ENCODE data around the gene EEF1A1.
"Not testable (repeated sequence)": the region's sequence is repeated elsewhere in the genome, so short reads cannot be mapped to it uniquely, and the experiment has no call there.

EEF1A1 gene

DNA sequence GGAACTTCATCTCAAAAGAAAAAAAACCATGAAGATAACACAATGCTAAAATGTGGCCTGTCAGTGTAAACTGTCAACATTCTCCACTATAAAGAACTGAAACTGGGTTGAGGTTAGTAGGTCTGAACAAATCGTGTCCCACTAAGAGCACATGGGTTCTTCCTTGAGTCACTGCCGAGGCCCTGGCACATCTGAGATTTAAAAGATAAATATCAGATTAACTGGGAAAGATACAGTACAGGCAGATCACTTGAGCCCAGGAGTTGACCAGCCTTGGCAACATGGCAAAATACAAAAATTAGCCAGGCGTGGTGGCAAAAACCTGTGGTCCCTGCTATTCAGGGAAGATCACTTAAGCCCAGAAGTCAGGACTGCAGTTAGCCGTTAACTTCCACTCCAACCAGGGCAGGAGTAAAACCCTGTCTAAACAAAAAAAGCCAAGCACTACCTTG lies 5.6 kb downstream of the EEF1A1 start:
- Histone ChIP-seq H3K36me3 (ENCODE audit: insufficient read depth, low read length) (peaks cover 54% of the 10 kb centered on the region), H3K27ac (ENCODE audit: low read depth, low read length) (peak overlapping the region; percentile 78; the same call in 1 of the 2 replicates), H3K9me3 (ENCODE audit: insufficient read depth, low read depth, low read length) (no peaks in the 10 kb centered on the region), H3K4me1 (ENCODE audit: insufficient read depth, low read length) (no peaks in the 10 kb centered on the region), H3K9ac (ENCODE audit: low read depth, low read length) (no peak overlapping the region), H3K4me3 (ENCODE audit: low read length) (no peak overlapping the region), H3K27me3 (ENCODE audit: insufficient read depth, low read length) (no peaks in the 10 kb centered on the region)
- 69% methylated on average over 4 of the region's 4 CpGs for WGBS

DNA sequence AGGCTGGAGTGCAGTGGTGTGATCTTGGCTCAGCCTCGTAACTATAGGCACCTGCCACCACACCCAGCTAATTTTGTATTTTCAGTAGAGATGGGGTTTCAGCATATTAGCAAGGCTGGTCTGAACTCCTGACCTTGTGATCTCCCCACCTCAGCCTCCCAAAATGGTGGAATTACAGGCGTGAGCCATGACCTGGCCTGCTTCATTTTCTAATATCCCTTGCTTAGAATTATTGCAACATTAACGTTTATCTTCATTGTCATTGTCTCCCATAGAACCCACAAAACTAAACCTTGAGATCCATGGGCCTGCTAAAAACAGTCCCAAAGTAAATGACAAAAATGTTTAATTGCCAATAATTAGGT lies 6.1 kb downstream of the EEF1A1 start:
- H3K4me3 ChIP-seq (ENCODE audit: low read length): no peak overlapping the region
- no peak overlapping the region for H3K9ac ChIP-seq (ENCODE audit: low read depth, low read length)
- H3K27ac ChIP-seq (ENCODE audit: low read depth, low read length): peak overlapping the region; percentile 78; the same call in 1 of the 2 replicates
- no peaks in the 10 kb centered on the region for H3K9me3 ChIP-seq (ENCODE audit: insufficient read depth, low read depth, low read length)
- H3K27me3 ChIP-seq (ENCODE audit: insufficient read depth, low read length): no peaks in the 10 kb centered on the region
- 56% methylated on average over 2 of the region's 3 CpGs for WGBS
- H3K36me3 ChIP-seq (ENCODE audit: insufficient read depth, low read length): peaks cover 49% of the 10 kb centered on the region
- H3K4me1 ChIP-seq (ENCODE audit: insufficient read depth, low read length): no peaks in the 10 kb centered on the region

DNA sequence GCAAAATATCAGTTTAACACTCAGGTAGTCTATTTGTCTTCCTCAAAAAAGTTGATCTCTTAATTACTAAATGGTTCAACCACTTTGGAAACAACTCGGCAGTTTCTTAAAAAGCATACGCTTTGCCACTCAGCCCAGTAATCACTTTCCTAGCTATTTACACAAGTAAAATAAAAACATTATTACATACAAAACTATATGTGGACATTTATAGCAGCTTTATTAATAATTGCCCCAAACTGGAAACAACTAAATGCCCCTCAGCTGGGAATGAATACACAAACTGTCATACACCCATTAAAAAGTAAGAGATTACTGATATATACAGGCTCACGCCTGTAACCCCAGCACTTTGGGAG lies 7.4 kb downstream of the EEF1A1 start:
- Histone ChIP-seq H3K9ac (ENCODE audit: low read depth, low read length) (no peak overlapping the region), H3K27me3 (ENCODE audit: insufficient read depth, low read length) (no peaks in the 10 kb centered on the region), H3K27ac (ENCODE audit: low read depth, low read length) (no peak overlapping the region), H3K4me1 (ENCODE audit: insufficient read depth, low read length) (no peaks in the 10 kb centered on the region), H3K9me3 (ENCODE audit: insufficient read depth, low read depth, low read length) (no peaks in the 10 kb centered on the region), H3K4me3 (ENCODE audit: low read length) (no peak overlapping the region), H3K36me3 (ENCODE audit: insufficient read depth, low read length) (peaks cover 36% of the 10 kb centered on the region)
- 92% methylated on average over 3 of the region's 3 CpGs for WGBS

DNA sequence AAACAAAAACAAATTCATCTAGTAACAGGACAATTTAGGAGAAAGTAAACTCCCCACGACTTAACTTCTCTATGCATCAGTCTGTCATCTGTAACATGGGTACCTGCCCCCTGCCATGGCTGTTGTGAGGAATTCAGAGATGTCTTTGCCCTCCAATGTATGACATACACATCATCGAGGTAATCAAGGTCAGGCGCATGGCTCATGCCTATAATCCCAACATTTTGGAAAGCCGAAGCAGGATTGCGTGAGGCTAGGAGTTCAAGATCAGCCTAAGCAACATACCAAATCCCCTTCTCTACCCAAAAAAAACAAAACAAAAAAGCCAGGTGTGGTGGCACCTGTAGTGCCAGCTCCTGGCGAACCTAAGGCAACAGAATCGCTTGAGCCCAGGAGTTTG lies 9.0 kb downstream of the EEF1A1 start:
- no peak overlapping the region for H3K4me3 ChIP-seq (ENCODE audit: low read length)
- 93% methylated on average over 7 of the region's 7 CpGs for WGBS
- no peaks in the 10 kb centered on the region for H3K9me3 ChIP-seq (ENCODE audit: insufficient read depth, low read depth, low read length)
- H3K27me3 ChIP-seq (ENCODE audit: insufficient read depth, low read length): no peaks in the 10 kb centered on the region
- H3K9ac ChIP-seq (ENCODE audit: low read depth, low read length): no peak overlapping the region
- peaks cover 21% of the 10 kb centered on the region for H3K36me3 ChIP-seq (ENCODE audit: insufficient read depth, low read length)
- H3K27ac ChIP-seq (ENCODE audit: low read depth, low read length): no peak overlapping the region
- no peaks in the 10 kb centered on the region for H3K4me1 ChIP-seq (ENCODE audit: insufficient read depth, low read length)

DNA sequence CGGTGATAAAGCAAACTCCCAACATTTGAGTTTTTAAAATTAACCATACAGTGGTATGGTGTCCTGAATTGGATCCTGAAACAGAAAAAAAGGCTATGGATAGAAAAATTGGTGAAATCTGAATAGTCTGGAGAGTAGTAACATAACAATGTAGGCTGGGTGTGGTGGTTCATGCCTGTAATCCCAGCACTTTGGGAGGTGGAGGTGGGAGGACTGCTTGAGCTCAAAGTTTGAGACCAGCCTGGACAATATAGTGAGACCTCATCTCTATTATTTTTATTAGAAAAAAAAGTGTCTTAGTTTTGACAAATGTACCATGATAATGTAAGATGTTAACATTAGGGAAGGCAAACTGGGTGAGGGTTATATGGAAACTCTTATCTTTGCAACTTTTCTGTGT lies 11.0 kb downstream of the EEF1A1 start:
- H3K4me3 ChIP-seq (ENCODE audit: low read length): no peak overlapping the region
- WGBS: no CpG with 5 or more reads among the region's 1 CpG
- H3K4me1 ChIP-seq (ENCODE audit: insufficient read depth, low read length): no peaks in the 10 kb centered on the region
- H3K36me3 ChIP-seq (ENCODE audit: insufficient read depth, low read length): peaks cover 2% of the 10 kb centered on the region; the same call in 1 of the 2 replicates
- no peak overlapping the region for H3K9ac ChIP-seq (ENCODE audit: low read depth, low read length)
- H3K27me3 ChIP-seq (ENCODE audit: insufficient read depth, low read length): no peaks in the 10 kb centered on the region
- no peak overlapping the region for H3K27ac ChIP-seq (ENCODE audit: low read depth, low read length)
- H3K9me3 ChIP-seq (ENCODE audit: insufficient read depth, low read depth, low read length): no peaks in the 10 kb centered on the region

DNA sequence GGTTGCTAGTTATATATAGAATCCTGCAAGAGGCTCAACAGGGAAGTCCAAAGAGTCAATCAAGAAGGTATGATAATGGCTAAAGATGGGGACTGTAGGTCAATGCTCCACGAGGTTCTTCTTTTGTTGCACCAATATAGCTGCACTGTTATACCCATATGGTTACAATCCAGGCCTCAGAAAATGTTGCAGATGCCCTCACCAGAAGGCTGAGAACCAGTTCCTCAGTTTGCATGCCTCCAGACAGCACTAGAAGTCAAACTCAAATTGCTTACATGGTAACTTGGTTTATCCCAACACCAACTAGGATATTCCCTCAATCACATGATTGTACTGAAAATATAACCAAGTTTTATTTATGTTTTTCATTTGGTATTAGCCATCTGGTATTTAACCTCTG lies 12.1 kb downstream of the EEF1A1 start:
- Histone ChIP-seq H3K27me3 (ENCODE audit: insufficient read depth, low read length) (no peaks in the 10 kb centered on the region), H3K36me3 (ENCODE audit: insufficient read depth, low read length) (peaks cover 4% of the 10 kb centered on the region), H3K4me3 (ENCODE audit: low read length) (no peak overlapping the region), H3K27ac (ENCODE audit: low read depth, low read length) (no peak overlapping the region), H3K9me3 (ENCODE audit: insufficient read depth, low read depth, low read length) (no peaks in the 10 kb centered on the region), H3K9ac (ENCODE audit: low read depth, low read length) (no peak overlapping the region), H3K4me1 (ENCODE audit: insufficient read depth, low read length) (no peaks in the 10 kb centered on the region)
- WGBS: 84% methylated on average over 1 of the region's 1 CpG

DNA sequence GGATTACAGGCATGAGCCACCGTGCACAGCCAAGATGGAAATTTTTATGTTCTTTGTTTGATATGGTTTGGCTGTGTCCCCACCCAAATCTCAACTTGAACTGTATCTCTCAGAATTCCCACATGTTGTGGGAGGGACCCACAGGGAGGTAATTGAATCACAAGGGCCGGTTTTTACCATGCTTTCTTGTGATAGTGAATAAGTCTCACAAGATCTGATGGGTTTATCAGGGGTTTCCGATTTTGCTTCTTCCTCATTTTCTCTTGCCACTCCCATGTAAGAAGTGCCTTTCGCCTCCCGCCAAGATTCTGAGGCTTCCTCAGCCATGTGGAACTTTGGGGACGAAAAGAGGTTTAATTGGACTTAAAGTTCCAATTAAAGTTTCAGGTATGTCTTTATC lies 14.6 kb downstream of the EEF1A1 start:
- Histone ChIP-seq H3K27ac (ENCODE audit: low read depth, low read length) (no peak overlapping the region), H3K4me3 (ENCODE audit: low read length) (no peak overlapping the region), H3K4me1 (ENCODE audit: insufficient read depth, low read length) (no peaks in the 10 kb centered on the region), H3K27me3 (ENCODE audit: insufficient read depth, low read length) (no peaks in the 10 kb centered on the region), H3K36me3 (ENCODE audit: insufficient read depth, low read length) (peaks cover 16% of the 10 kb centered on the region), H3K9ac (ENCODE audit: low read depth, low read length) (no peak overlapping the region), H3K9me3 (ENCODE audit: insufficient read depth, low read depth, low read length) (no peaks in the 10 kb centered on the region)
- 92% methylated on average over 6 of the region's 6 CpGs for WGBS

DNA sequence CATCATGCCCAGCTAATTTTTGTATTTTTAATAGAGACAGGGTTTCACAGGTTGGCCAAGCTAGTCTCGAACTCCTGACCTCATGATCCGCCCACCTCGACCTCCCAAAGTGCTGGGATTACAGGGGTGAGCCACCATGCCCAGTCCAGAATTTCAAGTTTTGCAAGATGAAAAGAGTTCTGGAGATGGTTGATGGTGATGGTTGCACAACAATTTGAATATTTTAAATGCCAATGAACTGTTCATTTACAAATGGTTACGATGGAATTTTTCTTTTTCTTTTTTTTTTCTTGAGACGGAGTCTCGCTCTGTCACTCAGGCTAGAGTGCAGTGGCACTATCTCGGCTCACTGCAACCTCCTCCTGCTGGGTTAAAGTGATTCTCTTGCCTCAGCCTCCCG lies 15.1 kb downstream of the EEF1A1 start:
- WGBS: 95% methylated on average over 8 of the region's 8 CpGs
- H3K4me3 ChIP-seq (ENCODE audit: low read length); H3K9ac ChIP-seq (ENCODE audit: low read depth, low read length); H3K27me3 ChIP-seq (ENCODE audit: insufficient read depth, low read length); H3K27ac ChIP-seq (ENCODE audit: low read depth, low read length); H3K9me3 ChIP-seq (ENCODE audit: insufficient read depth, low read depth, low read length); H3K4me1 ChIP-seq (ENCODE audit: insufficient read depth, low read length): not testable (repeated sequence)
- H3K36me3 ChIP-seq (ENCODE audit: insufficient read depth, low read length): peaks cover 22% of the 10 kb centered on the region

DNA sequence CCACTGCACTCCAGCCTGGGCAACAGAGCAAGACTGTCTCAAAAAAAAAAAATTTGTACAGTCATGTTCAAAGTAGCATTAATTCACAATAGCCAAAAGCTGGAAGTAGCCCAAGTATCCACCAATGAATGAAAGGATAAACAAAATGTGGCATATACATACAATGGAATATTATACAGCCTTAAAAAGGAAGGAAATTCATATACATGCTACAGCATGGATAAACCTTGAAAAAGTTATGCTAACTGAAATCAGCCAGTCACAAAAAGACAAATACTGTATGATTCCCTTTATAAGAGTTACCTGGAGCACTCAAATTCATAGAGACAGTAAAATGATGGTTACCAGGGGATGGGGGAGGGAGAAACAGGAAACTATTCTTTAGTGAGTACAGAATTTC lies 15.7 kb downstream of the EEF1A1 start:
- H3K9me3 ChIP-seq (ENCODE audit: insufficient read depth, low read depth, low read length): no peaks in the 10 kb centered on the region
- H3K36me3 ChIP-seq (ENCODE audit: insufficient read depth, low read length): peaks cover 27% of the 10 kb centered on the region
- H3K27me3 ChIP-seq (ENCODE audit: insufficient read depth, low read length): no peaks in the 10 kb centered on the region
- no peak overlapping the region for H3K4me3 ChIP-seq (ENCODE audit: low read length)
- H3K4me1 ChIP-seq (ENCODE audit: insufficient read depth, low read length): no peaks in the 10 kb centered on the region
- no peak overlapping the region for H3K27ac ChIP-seq (ENCODE audit: low read depth, low read length)
- no peak overlapping the region for H3K9ac ChIP-seq (ENCODE audit: low read depth, low read length)

DNA sequence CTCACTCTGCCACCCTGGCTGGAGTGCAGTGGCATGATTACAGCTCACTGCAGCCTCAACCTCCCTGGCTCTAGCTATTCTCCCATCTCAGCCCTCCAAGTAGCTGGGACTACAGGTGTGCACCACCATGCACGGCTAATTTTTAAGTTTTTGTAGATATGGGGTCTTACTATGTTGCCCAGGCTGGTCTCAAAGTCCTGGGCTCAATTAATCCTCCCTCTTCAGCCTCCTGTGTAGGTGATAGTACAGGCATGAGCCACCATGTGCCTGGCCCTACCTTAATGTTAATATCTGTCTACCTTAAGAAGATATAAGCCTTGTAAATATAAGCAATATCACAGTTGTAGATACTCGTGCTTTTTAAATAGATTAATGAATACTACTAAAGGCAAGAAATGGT lies 16.7 kb downstream of the EEF1A1 start:
- H3K36me3 ChIP-seq (ENCODE audit: insufficient read depth, low read length): peaks cover 36% of the 10 kb centered on the region
- WGBS: 100% methylated on average over 1 of the region's 2 CpGs
- H3K27me3 ChIP-seq (ENCODE audit: insufficient read depth, low read length): no peaks in the 10 kb centered on the region
- H3K4me1 ChIP-seq (ENCODE audit: insufficient read depth, low read length): no peaks in the 10 kb centered on the region
- H3K9ac ChIP-seq (ENCODE audit: low read depth, low read length): no peak overlapping the region
- no peaks in the 10 kb centered on the region for H3K9me3 ChIP-seq (ENCODE audit: insufficient read depth, low read depth, low read length)
- H3K4me3 ChIP-seq (ENCODE audit: low read length): no peak overlapping the region
- H3K27ac ChIP-seq (ENCODE audit: low read depth, low read length): no peak overlapping the region

DNA sequence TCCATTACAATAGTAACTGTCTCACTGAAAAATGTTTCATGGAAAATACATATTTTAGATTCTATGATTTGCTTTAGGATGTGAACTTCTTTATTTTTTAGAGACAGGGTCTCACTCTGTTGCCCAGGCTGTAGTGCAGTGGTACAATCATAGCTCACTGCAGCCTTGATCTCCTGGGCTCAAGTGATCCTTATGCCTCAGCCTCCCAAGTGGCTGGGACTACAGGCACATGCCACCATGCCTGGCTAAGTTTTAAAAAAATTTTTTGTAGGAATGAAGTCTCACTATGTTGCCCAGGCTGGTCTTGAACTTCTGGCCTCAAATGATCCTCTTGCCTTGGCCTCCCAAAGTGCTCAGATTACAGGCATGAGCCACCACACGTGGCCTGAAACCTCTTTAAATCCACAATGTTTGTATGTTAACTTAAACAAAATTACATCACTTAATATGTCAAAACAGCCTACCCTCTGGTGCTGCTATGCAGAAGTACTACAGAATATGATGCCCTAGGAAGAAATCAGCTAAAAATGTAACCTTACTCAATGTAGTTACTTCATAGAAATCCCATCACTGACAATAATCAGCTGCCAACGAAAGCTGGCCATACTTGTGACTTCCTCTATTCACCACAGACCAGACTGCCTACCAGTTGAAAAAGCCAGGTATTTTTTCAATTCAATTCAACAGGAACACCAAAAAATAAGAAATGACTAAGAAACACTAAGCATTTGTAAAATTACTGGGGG lies 17.6 kb downstream of the EEF1A1 start:
- no peaks in the 10 kb centered on the region for H3K27me3 ChIP-seq (ENCODE audit: insufficient read depth, low read length)
- no peak overlapping the region for H3K27ac ChIP-seq (ENCODE audit: low read depth, low read length)
- no peaks in the 10 kb centered on the region for H3K4me1 ChIP-seq (ENCODE audit: insufficient read depth, low read length)
- H3K4me3 ChIP-seq (ENCODE audit: low read length): no peak overlapping the region
- 91% methylated on average over 2 of the region's 2 CpGs for WGBS
- no peak overlapping the region for H3K9ac ChIP-seq (ENCODE audit: low read depth, low read length)
- H3K36me3 ChIP-seq (ENCODE audit: insufficient read depth, low read length): peaks cover 45% of the 10 kb centered on the region
- no peaks in the 10 kb centered on the region for H3K9me3 ChIP-seq (ENCODE audit: insufficient read depth, low read depth, low read length)

DNA sequence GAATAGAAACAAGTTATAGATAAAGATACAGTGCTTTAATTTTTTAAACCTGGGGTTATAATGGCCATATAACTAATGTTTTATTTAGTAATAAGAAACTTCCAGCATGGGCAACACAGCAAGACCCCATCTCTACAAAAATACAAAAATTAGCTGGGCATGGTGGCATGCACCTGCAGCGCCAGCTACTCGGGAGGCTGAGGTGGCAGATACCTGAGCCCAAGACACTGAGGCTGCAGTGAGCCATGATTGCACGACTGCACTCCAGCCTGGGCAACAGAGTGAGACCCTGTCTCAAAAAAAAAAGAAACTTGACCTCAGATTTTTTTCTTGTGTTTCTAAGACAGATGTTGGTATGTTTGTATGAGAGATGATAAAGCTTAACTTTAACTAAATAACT lies 22.9 kb downstream of the EEF1A1 start:
- Histone ChIP-seq H3K4me3 (ENCODE audit: low read length) (no peak overlapping the region), H3K9me3 (ENCODE audit: insufficient read depth, low read depth, low read length) (no peaks in the 10 kb centered on the region), H3K36me3 (ENCODE audit: insufficient read depth, low read length) (peaks cover 74% of the 10 kb centered on the region), H3K27me3 (ENCODE audit: insufficient read depth, low read length) (no peaks in the 10 kb centered on the region), H3K4me1 (ENCODE audit: insufficient read depth, low read length) (no peaks in the 10 kb centered on the region), H3K9ac (ENCODE audit: low read depth, low read length) (no peak overlapping the region), H3K27ac (ENCODE audit: low read depth, low read length) (no peak overlapping the region)
- WGBS: 94% methylated on average over 3 of the region's 3 CpGs
